CD4-positive, alpha-beta T cell treated with Interleukin-1 beta for 1 hour (primary cell): ENCODE measurements around the gene R3HDM4.
A peak's percentile ranks its signal among the peaks of the same experiment; 100 is the strongest.

Experiments used
- DNase-seq, 2 donors: peaks; one replicate each; pipeline ENCODE4 v3.0.0-alpha.2; 2020 to 2022

The R3HDM4 gene

GRCh38 chr19:872266-872951 lies 40.6 kb downstream of the R3HDM4 start:
- DNase-seq: peak; percentile 88 to 91

- DNase-seq: no peak
Observed at GRCh38 chr19:871446-872265, 41.4 kb downstream of the R3HDM4 start.

- no peak for DNase-seq
Observed at GRCh38 chr19:870963-871401, 42.0 kb downstream of the R3HDM4 start.

GRCh38 chr19:870314-870713 lies 42.7 kb downstream of the R3HDM4 start:
- DNase-seq: no peak

- no peak for DNase-seq
Observed at GRCh38 chr19:869245-870177, 43.5 kb downstream of the R3HDM4 start.

GRCh38 chr19:868458-869244 lies 44.4 kb downstream of the R3HDM4 start:
- DNase-seq: no peak

- no peak for DNase-seq
Observed at GRCh38 chr19:867855-868457, 45.1 kb downstream of the R3HDM4 start.

GRCh38 chr19:867301-867793 lies 45.7 kb downstream of the R3HDM4 start:
- DNase-seq: no peak

- DNase-seq: no peak
Observed at GRCh38 chr19:866769-867300, 46.2 kb downstream of the R3HDM4 start.

- no peak for DNase-seq
Observed at GRCh38 chr19:863315-863620, 49.8 kb downstream of the R3HDM4 start.

- peak; percentile 82 to 83 for DNase-seq
Observed at GRCh38 chr19:862581-863314, 50.3 kb downstream of the R3HDM4 start.

- DNase-seq: peak; percentile 66 to 75
Observed at GRCh38 chr19:861756-862580, 51.1 kb downstream of the R3HDM4 start.

GRCh38 chr19:861141-861755 lies 51.8 kb downstream of the R3HDM4 start:
- no peak for DNase-seq

- DNase-seq: peak in 1 of 2 donors; percentile 61
Observed at GRCh38 chr19:858868-859843, 53.9 kb downstream of the R3HDM4 start, which contains the start of gene CFD. Gene CFD, plus strand, starts transcription at chr19:859664. Its CDS starts 26 bp downstream, at chr19:859690.

- DNase-seq: no peak
Observed at GRCh38 chr19:858284-858683, 54.7 kb downstream of the R3HDM4 start.

GRCh38 chr19:855566-856120 lies 57.4 kb downstream of the R3HDM4 start:
- no peak for DNase-seq

- no peak for DNase-seq
Observed at GRCh38 chr19:855142-855541, 57.9 kb downstream of the R3HDM4 start.

GRCh38 chr19:854549-854948 lies 58.5 kb downstream of the R3HDM4 start:
- DNase-seq: no peak
